GM21723 (cell line): ENCODE results near the gene MRPL51.
A peak's percentile ranks its signal among the peaks of the same experiment; 100 is the strongest.
"Not testable (repeated sequence)": the region's sequence is repeated elsewhere in the genome, so short reads cannot be mapped to it uniquely, and the experiment has no call there.

Source experiments
- ATAC-seq: cut with Tn5 transposase; IDR thresholded peaks from one replicate; pipeline ENCODE4 v1.9.1; 2021; ENCODE audit warnings: mild to moderate bottlenecking, moderate library complexity; ENCODE audit not compliant: unreplicated experiment

MRPL51 gene

DNA sequence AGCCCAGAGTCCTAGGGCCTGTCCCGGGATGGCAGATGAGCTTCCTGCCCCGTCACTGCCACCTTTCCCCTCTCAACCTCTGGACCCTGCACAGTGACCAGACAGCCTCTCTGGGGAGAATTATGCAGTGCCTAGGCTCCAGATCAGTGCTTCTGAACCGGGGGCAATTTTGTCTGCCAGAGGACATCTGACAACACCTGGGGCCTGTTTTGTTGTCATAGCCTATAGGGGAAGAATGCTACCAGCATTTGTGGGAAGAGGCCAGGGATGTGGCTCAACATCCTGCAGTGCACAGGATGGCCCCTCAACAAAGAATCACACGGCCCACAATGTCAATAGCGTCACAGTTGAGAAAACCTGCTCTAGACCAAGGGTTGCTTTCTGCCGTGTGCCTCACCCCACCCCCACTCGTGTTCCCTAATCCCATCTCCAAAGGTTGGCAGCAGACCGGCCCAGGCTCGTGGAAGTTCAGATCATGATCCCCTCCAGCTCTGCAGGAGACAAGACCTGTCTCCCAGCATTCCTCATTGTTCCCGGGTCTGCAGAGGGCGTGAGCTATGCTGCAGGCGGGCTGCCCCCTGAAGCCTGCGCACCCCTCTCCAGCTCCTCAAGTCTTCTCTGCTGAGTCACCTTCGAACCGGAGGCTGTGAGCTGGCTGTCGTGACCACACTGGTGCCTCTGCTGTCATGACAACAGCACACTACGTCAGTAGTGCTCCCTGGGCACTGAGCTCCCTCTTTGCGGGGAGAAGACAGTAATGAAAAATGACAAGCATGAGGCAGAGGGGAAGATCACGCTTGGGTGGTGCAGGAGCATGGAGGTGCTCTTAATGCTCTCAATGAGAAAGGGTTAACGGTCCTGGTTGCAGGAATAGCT lies 39.2 kb upstream of the MRPL51 start:
- ATAC-seq = no peak

DNA sequence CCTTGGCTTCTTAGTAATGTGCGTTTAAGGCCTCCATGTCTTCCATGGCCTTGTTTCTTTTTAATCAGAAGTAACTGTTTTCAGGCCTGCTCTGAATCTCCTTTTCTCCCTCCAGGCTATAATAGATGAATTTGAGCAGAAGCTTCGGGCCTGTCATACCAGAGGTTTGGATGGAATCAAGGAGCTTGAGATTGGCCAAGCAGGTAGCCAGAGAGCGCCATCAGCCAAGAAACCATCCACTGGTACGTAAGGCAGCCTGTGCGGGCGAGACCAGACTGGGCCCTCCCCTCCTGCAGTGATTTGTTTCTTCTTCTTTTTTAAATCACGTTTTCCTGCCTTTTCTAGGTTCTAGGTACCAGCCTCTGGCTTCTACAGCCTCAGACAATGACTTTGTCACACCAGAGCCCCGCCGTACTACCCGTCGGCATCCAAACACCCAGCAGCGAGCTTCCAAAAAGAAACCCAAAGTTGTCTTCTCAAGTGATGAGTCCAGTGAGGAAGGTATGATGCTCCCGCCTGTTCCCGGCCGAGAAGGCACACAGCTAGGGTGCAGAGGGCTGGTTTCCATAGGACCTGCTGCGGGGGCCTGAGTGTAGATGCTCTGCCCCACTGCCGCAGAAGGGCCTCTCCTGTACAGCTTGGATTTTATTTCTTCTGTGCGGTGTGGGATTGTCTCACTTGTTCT lies 37.7 kb upstream of the MRPL51 start:
- ATAC-seq = no peak

DNA sequence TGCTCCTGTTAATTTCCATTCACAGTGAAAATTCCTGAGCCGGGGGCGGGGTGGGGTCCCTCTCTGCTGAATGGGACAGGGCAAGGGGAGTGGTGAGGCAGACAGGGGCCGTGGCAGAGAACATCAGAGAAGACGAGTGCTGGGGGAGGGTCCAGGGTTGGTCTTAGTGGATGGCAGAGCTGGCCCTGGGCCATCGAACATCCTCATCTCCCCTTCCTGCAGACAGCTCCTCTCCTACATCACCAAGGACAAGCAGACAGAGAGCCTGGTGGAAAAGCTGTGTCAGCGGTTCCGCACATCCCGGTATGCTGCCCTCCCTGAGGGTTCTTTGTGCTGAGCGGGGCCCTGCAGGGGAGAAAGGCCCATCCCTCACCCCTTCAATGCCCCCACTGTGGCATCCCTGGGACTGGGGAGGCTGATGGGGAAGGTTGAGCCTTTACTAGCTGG lies 36.3 kb upstream of the MRPL51 start:
- no peak for ATAC-seq

DNA sequence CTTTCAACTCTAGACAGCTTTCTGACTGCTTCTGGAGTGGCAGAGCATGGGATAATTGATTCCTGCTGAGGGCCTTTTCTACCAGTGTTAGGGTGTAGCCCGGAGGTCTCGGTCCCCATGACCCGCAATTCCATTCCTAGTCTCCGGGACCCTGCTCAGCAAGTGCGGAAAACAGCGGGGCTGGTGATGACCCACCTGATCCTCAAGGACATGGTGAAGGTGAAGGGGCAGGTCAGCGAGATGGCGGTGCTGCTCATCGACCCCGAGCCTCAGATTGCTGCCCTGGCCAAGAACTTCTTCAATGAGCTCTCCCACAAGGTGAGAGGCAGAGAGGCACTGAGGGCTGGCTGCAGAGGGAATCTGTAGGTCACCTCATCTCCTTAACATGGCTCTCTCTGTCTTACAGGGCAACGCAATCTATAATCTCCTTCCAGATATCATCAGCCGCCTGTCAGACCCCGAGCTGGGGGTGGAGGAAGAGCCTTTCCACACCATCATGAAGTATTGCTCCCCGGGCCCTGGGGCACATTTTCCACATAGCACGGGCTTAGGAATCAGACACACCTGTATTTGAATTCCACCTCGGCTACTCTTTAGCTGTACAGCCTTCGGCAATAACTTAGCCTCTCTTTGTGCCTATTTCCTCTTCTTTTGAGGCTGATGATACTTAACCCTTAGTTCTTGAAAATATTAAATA lies 35.6 kb upstream of the MRPL51 start:
- ATAC-seq = no peak

DNA sequence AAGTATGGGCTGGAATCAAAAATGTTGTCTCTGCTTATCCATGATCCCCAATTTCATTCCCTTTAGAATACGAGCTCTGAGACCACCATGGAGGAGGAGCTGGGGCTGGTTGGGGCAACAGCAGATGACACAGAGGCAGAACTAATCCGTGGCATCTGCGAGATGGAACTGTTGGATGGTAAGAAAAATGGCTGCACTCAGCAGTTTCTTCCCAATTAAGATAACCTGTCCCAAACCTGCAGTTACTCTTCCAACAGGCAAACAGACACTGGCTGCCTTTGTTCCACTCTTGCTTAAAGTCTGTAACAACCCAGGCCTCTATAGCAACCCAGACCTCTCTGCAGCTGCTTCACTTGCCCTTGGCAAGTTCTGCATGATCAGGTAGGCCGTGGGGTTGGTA lies 34.6 kb upstream of the MRPL51 start:
- ATAC-seq = no peak

DNA sequence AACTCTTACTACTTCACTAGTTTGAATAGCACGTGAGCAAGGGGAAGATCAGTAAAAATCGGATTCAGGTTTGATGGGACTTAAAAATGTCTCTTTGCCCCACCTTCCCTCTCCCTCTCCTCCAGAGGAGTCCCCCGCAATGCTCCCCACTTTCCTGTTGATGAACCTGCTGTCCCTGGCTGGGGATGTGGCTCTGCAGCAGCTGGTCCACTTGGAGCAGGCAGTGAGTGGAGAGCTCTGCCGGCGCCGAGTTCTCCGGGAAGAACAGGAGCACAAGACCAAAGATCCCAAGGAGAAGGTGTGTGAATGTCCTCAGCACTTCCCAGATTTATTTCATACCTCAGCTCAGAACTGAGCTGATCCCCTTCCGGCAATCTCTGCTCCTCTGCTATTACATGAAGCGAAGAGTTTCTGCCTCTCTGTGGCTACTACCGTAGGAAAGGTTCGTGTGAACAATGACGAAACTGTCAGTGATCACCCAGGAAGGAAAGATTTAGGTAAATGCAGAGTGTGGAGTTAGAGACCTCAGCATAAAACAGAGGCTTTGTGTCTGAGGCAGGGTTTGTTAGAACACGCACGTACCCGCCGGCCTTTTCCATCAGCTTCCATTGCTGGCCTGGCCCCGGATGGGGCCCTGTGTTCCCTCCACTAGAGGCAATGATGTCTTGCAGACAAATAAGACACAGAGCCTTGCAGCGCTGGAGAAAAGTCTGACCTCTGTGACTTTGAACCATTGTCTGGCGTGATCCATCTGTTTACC lies 33.9 kb upstream of the MRPL51 start:
- ATAC-seq = no peak

DNA sequence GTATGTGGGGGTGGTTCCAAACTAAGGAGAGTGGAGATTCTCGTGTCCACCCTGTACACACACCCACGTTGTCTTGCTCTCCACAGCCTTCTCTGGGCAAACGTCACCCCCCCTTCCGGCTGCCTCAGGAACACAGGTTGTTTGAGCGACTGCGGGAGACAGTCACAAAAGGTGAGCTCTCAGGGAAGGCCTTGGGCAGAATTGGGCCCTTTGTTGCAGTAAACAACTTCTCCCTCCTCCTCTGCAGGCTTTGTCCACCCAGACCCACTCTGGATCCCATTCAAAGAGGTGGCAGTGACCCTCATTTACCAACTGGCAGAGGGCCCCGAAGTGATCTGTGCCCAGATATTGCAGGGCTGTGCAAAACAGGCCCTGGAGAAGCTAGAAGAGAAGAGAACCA lies 33.1 kb upstream of the MRPL51 start:
- ATAC-seq = no peak

DNA sequence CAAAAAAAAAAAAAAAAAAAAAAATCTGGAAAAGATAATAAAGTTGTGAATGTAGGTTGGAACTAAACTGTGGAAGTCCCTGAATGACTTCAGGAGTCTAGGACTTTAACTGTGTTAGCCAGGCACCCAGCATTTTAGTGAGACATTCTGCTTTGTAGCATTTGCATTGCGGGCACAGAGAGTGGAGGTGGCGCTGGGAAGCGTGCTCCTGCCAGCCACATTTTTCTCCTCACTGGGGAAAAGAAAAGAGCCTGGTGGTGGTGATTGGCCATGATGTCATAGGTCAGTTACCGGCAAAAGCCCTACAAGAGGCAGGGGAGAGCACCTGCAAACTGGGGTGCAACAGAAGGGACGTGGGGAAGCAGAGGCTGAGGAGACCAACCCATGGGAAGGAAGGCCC lies 31.6 kb upstream of the MRPL51 start:
- no peak for ATAC-seq

DNA sequence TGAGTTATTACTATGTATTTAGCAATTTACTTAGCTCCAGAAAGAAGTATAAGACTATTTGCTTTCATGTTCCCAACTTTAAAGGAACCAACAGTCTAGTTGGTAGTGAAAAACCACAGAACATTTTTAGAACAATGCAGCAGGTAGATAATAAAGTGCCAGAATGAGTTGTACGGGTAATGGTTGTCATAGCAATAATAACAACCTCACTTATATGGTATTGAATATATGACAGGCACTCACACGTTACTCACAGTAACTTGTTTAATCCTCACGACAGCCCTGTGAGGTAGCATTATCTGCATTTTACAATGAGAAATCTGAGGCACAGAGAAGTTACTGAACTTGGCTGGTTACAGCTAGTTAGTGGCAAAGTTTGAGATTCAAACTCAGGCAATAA lies 30.6 kb upstream of the MRPL51 start:
- no peak for ATAC-seq

DNA sequence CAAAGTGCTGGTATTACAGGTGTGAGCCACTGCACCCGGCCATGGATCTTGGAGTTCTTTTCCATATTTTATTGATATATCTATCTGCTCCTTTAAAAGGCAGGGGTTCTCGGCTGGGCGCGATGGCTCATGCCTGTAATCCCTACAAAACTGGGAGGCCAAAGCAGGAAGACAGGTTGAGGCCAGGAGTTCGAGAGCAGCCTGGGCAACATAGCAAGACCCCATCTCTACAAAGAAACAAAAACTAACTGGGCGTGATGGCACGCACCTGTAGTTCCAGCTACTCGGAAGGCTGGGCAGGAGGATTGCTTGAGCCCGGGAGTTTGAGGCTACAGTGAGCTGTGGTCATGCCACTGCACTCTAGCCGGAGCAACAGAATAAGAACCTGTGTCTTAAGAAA lies 29.1 kb upstream of the MRPL51 start:
- ATAC-seq = no peak

DNA sequence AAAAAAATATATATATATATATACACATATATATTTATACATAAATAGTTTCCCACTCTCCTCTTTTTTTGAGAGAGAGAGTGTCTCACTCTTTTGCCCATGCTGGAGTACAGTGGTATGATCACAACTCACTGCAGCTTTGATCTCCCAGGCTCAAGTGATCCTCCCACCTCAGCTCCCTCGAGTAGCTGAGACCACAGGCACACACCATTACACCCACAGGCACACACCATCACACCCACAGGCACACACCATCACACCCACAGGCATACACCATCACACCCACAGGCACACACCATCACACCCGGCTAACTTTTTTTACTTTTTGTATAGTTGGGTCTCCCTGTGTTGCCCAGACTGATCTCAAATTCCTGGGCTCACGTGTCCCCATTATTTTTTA lies 27.1 kb upstream of the MRPL51 start:
- ATAC-seq = no peak

DNA sequence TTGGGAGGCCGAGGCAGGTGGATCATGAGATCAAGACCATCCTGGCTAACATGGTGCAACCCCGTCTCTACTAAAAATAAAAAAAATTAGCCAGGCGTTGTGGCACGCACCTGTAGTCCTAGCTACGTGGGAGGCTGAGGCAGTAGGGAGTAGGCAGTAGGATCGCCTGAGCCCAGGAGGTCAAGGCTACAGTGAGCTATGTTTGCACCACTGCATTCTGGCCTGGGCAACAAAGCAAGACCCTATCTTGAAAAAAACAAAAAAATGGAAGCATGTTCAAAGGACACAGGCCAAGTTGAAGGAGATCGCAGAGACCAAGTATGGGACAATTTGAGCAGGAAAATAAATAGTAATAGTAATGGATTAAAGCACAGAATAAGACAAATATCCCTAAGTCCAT lies 15.0 kb upstream of the MRPL51 start:
- no peak for ATAC-seq

DNA sequence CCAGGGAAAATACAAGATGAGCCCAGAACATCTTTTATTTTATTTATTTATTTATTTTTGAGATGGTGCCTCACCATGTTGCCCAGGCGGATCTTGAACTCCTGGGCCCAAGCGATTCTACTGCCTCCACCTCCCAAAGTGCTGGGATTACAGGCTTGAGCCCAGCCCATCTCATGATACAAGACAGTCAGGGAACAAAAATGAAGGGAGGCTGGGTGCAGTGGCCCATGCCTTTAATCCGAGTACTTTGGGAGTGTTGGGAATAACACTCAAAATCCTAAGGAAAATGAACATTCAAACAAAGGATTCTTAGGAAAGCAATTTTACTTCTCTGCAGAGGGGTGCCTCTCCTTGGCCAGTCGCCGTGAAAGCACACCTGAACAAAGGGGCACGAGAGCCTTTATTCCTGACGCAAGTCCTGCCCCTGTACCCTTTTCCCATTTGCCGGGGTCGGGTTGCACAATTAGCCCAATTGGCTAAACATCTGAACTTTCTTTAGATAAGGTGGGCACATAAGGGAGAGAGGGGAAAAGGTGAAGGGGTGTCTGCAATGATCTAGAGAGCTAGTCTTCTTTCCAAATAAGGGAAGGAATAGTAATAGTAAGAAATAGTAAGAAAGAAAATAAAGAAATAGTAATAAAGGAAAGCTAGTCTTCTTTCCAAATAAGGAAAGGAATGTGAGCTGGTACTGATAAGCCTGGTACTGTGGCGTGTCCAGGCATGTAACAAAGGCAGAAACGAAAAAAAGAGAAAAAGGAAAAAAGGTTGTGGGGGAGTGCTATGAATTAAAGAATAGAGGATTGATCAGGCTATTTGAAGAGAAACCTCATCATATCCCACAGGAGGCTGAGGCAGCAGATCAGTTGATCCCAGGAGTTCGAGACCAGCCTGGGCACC lies 14.3 kb upstream of the MRPL51 start:
- ATAC-seq = no peak

DNA sequence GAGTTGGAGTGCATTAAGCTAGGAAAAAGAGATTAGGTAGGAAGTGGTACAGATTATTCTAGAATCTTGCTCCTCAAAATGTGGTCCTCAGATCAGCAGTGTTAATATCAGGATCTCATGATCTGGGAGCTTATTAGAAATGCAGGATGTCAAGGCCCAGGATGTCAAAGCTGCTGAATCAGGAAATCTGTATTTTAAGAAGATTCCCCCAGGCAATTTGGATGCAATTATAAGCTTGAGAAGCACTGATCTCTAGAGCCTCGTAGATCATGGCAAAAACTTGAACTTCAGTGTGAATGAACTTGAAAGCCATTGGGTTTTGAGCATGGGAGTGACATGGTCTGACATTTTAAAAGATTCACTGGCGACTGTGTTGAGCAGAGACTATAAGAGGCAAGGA lies 7.4 kb upstream of the MRPL51 start:
- ATAC-seq = no peak

DNA sequence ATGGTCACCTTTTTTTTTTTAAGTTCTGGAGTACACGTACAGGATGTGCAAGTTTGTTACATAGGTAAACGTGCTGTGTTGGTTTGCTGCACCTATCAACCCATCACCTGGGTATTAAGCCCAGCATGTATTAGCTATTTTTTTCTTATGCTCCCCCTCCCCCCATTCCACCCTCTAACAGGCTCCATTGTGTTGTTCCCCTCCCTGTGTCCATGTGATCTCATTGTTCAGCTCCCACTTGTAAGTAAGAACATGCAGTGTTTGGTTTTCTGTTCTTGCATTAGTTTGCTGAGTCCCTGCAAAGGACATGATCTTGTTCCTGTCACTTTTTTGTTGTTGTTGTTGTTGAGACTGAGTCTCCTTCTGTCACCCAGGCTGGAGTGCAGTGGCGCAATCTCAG lies 4.2 kb upstream of the MRPL51 start:
- ATAC-seq = not testable (repeated sequence)

DNA sequence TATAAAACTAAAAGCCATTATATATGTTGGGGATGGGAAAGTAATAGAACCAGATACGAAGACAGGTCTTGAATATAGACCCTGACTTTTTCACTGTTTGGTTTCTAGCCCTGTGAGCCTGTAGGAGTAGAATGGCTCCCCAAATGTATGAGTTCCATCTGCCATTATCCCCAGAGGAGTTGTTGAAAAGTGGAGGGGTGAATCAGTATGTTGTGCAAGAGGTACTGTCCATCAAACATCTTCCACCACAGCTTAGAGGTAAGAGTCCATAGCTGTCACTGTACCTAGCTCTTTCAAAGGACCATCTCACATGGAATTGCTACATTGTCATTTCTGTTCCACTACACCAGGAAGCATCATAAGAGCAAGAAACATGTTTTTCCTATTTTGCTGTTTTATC lies 1.9 kb upstream of the MRPL51 start:
- no peak for ATAC-seq

DNA sequence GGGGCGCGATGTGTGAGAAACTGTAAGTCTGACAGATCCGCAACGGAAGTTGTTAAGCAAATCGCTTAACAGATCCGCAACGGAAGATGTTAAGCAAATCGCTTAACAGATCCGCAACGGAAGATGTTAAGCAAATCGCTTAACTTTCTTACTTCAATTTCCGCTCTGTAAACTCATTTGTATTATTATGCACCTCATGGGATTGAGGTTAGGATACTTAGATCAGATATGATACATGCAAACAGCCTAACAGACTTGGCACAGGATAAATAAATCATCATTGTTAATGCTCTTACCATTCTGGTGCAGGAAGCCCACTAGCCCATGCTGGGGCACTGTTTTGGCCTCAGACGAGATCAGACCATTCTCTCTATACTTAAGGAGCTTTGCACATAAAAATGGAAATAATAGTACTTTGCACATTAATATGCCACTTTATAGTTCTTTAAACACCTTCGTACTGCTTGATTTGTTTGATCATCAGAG lies 1.2 kb upstream of the MRPL51 start:
- ATAC-seq = no peak

DNA sequence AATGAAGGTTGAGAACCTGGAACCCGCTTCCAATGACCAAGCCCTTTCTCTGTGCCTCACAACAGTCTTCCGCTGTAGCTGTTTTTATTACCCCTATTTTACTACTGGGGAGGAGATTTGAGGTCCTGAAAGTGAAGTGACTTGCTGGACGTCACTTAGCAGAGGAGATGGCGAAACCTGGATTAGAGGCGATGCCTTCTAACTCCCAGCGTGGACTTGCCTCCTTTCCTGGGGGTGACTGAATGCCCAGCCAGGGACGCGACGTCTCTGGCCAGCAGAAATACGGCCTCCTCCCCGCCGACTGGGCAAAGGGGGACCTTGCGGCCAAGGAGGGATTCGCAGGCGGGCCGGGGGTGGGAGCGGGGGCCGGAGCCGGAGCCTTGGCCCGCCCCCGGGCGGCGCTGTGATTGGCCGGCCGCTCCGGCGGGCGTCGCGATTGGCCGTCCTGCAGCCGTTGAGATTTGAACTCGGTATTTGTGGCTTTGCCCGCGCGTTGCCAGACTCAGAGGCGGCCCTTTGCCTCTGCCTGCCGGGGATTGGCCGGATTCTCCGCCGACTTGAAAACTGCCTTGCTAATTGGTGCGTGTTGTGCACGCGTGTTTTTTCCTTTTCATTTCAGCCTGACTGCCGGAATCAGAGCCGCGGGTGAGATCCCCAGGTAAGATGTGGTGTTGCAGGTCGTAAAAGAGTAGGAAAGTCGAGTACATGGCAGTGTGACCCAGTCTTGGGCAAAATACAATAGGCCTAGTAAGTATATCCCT lies 615 bp upstream of the MRPL51 start, which contains the start of gene NCAPD2:
NCAPD2 (plus strand) TSS at position 606 of the 761 bp plus-strand sequence. CDS start 997 bp downstream, outside the sequence.
- ATAC-seq = peak; percentile 83

DNA sequence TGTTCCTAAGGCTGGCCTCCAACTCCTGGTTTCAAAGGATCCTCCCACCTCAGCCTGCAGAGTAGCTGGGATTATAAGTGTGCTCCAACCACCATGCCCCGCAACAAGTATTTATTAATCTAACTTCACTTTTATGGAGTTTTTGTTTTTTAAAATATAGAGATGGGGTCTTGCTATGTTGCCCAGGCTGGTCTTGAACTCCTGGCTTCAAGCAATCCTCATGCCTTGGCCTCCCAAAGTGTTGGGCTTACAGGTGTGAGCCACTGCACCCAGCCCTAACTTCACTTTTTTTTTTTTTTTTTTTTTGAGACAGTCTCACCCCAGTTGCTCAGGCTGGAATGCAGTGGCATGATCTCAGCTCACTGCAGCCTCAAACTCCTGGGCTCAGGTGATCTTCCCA lies 2.4 kb downstream of the MRPL51 start:
- ATAC-seq = not testable (repeated sequence)
